ENCODE measurements around the gene BCLAF3.

BCLAF3 gene

DNA sequence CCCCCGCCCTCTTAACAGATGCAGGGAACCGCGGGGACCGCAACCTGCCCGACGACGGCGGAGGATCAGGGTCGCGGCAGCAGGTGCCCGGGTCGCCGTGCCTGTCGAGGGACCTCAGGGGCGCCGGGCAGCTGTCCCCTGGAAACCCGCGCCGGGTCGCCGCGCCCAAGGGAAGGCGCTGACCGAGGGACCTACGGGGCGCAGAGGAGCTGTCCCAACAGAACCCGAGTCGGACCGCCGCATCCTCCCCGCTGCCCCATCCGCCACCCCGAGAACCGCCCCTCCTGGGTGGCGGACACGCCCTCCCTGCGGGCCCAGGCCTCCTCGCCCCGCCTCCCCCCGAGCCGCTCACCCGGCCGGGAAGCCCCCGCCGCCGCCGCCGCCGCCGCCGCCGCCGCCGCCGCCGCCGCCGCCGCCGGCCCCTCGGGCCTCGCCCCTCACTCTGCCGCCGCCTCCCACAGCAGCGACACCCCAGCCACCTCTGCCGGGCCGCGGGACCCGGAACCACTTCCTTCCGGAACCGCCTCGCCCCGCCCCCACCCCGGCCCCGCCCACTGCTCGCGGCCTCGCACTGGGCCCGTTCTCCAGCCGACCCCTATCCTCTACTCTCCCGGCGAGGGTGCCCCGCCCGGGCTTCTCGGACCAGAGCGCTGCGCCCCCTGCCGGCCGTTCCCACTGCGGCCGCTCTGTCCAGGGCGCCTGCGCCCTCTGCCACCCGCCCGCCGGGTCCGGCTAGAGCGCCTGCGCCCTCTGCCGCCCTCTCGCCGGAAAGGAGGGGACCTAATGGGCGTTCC lies at the start of gene BCLAF3:
TSS of gene BCLAF3 (minus strand) at position 506 of the 794 bp plus-strand sequence. CDS start 20,797 bp downstream, outside the sequence.
- no peak for FAIRE-seq

DNA sequence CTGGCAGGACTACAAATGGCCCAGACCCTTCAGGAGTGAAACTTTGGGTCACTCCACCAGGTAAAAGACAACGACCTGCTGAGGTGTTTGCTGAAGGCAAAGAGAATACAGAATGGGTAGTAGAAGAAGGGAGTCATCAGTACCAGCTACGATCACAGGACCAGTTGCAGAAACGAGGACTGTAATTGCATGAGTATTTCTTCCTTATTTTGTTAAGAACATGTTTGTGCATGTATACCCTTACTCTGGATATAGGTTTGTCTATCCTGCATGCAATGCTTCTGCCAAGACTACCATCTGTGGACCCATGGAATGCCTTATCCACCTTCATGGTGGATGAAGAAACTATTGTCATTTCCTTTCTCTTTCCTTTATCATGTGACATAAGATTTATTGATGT lies 48.1 kb upstream of the BCLAF3 start:
- no peak for FAIRE-seq

DNA sequence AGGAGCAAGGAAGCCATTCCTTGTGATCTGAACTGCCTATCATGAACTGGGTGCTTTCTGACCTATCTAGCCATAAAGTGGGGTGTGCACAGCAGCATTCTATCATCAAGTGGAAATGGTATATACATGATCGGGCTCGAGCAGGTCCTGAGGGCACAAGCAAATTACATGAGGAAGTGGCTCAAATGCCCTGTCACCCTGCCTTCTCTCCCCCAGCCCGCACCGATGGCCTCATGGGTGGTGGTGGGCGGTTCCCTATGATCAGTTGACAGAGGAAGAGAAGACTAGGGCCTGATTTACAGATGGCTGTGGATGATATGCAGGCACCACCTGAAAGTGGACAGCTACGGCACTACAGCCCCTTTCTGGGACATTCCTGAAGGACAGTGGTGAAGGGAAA lies 46.3 kb upstream of the BCLAF3 start:
- no peak for FAIRE-seq

DNA sequence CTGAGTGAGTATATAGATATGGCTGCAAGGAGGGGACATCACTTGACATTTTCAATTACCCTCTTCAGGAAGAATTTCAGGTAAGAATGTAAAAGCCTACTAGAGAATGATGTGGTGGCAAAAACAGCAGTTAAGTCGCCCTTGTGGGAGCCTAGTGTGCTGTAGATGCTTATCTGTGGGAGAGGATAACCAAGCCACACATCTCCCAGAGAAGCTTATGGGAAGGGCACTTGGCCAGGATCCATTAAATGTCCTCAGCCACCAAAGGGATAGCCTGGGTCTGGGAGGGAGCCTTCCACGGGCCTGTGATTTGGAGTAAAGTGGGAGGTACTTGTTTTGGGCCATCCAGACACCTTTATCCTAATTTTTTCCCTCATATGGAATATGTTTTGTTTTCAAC lies 41.3 kb upstream of the BCLAF3 start:
- no peak for FAIRE-seq

DNA sequence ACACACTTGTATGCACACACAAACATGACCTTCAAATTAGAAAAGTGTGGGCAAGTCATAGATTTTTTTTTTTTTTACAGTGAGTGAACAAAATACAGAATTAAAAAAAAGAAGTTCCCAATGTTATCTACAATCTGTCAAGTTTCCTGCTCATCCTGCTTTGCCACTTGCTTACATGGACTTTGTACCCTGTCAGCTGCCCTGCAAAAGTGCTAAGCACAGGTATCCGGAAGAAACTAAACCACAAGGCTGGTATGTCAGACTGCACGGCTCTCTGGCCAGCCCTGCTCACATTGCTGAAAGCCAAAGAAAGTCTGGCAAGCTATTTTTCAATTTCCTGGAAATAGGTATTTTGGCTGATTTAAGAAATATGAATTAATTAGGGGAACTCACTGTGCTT lies 38.9 kb upstream of the BCLAF3 start:
- no peak for FAIRE-seq

DNA sequence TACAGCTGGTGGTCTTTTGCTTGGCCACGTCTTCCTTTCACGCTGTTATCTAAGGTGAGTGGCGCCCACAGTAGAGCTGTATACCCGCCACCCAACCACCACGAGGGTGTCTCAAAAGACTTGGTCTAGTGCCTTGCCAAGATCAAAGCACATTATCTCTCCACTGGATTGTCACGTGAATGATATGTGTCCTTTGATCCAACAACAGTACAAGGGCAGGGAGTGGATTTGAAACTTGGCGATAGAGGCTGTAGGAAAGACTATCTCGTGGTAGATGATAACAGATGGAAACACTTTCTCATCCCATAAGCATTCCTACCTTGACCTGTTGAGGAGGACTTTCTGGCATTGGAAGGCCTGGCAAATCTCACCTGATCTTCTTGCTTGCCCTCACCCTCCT lies 37.7 kb upstream of the BCLAF3 start:
- FAIRE-seq: no peak

DNA sequence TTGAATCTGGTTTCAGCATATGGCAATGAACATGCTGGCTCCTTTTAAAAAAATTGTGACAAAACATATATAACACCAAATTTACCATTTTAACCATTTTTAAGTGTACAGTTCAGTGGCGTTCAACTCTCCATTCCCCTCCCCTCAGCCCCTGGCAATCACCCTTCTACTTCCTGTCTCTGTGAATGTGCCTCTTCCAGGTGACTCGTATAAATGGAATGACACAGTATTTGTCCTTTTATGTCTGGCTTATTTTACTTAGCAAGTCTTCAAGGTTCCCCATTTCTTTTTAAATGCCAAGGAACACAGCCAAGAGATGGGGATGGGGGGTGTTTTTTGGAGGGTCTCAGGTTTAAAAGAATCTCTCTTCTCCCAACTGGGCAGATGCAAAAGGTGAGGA lies 35.4 kb upstream of the BCLAF3 start:
- no peak for FAIRE-seq

DNA sequence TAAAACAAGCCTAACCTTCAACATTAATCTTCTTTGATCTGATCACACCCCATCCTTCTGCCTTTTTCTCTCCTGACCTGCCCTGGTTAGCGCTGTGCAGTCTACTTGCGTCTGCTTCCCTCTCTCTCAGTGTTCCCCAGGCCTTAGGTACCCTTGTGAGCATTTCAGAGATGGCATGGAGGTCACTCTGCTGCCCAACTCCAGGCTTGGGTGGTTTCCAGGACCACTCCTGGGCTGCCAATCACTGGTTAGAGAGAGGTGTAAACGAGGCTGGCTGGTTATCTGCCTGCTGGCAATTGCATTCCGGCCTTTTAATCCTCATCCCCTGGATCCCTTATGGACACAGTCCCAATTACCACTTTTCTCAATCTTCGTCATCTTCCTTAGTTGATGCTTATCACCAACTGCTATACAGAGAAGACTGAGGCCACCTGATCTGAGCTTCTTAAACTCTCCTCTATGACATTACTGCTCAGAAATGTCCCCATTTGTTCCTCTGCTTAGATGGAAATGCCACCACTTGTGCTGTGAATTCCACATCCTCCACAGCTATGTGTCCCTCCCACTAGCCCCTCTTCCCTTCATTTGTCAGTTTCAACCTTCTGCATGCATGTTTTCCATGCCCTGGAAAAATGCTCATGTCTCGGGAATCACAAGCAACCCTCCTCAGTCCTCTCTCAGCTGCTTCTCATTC lies 29.0 kb upstream of the BCLAF3 start:
- no peak for FAIRE-seq

DNA sequence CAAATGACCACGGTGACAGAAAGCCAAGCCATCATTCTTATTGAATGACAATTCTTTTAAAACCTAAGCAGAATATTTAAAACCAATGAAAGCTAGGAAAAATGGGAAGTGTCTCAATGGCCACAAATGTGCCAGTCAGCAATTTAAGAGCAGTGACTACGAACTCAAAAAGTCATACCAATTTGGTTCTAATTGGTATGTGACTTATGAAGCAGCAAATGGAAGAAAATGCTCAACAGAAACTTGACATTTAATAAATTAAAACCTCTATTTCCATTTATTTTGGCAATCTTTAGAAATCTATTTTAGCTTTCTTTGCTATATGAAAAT lies 25.7 kb upstream of the BCLAF3 start:
- no peak for FAIRE-seq

DNA sequence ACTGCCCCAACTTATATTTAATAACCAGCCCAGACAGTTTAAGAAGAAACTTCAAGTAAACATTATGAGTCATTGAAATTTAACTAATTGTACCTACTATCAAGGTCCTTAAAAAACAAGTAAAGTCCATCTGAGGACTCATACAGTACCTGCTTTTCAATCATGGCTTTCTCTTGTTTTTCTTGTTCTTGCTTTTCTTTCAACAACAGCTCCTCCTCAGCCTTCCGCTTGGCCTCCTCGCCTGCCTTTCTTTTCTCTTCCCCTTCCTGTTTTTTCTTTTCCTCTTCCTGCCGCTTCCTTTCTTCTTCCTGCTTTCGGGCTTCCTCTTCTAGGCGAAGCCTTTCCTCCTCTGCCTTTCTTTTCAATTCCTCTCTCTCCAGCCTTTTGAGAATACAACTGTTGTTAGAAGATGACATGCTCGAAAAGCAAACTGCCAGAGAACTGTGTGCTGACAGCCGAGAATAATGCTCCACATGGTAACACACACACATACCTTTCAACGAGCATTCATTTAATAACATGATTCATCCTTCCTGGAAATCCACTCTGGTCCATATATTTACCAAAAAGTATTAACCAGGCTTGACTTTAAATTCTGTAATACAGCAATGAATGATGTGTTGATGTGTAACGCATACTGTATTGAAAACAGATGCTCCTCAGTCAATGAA lies 25.2 kb upstream of the BCLAF3 start:
- no peak for FAIRE-seq

DNA sequence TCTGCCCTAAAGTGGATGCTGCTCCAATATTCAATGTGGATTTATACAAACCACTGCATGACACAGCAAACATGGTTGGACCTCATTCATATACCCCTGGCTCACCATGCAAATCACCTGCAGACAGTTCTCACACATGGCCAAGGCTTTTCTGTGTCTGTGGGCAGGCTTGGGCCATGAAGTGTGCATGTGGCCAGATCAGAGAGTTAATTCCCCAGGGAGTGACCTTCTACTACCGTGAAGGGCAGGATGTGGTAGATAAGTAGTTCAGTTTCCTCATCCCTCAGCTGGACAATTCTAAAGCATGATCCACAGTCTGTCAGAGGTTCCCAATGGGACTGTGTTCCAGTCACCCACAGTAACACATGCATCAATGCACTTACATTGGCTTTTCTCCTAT lies 24.6 kb upstream of the BCLAF3 start:
- no peak for FAIRE-seq

DNA sequence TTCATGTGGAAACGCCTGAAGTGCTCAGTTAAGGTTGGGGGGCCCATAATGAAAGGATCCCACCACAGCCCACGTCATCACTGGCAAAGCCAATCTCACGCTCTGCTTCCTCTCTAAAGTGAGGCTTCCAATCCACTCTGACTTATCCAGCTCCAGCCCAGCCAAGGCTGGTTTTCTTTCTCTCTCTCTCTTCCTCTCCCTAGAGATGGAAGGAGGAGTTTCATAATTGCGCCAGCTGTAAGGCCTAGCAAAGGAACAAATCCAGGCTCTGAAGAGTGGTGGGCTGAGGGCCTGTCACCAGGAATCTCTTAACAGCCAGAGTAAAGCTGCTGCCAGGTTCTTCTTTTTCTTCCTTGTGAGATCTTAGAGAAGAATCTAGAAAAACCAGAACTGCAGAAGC lies 20.7 kb upstream of the BCLAF3 start:
- no peak for FAIRE-seq

DNA sequence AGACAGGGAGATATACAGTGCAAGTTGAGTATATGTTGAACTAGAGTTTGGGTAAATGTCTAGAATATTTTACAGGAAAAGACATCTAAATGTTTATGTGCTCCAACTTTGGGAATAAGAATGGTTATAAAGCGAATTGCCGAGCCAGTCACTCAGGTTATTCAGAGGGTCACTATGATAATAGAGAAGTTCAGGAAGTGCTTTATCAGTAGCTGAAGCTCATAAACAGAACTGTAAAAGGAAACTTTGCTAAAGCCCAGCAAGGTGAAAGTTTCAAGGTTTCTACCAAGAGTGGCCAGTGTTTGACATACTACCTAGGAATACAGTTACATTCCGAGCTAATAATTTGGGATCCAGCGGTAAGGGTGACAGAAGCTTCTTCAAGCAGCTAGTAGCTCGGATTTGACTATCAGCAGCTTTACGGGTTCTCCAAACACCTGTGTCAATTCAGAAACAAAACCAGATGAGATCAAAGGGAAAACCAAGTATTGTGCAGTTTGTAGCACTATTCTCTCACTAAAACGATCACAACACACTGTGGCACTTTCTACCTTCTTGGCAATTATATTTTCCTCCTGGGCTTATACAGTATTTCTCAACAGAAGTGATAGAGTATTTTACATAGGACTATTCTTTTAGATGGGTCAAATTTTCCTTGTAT lies 17.2 kb upstream of the BCLAF3 start:
- FAIRE-seq: no peak

DNA sequence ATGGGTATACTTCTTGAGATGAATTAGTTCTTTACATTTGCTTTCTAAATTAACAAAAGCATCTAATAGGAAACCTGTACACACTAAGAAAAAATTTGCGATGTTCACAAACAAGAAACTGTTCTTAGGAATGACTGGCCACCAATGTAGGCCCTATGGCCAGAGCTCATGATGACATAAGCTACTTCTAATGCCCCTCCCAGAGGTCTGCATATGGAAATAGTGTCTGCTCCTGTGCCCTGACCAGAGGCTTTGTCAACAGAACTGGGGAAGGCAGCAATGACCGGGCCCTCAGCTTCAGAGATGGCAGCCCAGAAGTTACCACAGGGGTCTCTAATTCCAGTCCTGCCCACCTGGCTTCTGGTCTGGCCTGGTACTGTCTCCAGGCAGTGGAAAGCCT lies 15.0 kb upstream of the BCLAF3 start:
- FAIRE-seq: no peak

DNA sequence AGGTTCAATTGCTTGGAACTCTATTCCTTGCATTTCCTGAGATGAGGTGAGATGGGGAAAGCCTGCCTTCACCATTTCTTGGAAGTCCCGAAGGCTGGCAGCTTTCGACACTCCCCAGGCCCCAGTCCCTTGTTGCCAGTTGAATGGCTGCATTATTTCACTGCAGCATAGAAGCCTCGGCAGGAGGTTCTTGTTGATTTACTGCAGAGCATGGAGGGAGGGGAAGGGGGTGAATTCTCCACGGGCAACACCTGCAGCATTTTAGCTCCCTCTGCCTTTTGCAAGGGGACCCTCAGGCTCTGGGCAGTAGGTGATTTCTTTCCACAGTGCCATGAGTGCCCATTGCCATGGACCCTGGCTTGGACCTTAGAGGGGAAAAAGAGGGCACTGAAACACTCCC lies 10.7 kb upstream of the BCLAF3 start:
- no peak for FAIRE-seq

DNA sequence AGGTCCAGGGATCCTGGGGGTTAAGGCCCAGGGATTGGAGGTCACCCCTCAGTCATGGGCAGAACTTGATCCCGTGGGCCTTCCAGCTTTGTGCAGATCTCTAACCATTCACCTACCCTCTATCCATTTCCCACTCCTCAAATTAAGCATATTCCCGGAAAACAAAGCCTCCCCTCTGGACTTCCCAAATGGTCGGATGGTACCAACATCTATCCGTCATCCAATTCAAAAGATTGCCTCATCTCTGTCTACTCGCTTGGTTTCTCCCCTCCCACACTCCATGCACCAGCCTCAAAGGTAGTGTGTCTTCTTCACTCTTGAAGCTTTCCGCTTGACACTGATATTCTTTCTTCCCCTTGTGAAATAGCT lies 473 bp upstream of the BCLAF3 start:
- FAIRE-seq: no peak

DNA sequence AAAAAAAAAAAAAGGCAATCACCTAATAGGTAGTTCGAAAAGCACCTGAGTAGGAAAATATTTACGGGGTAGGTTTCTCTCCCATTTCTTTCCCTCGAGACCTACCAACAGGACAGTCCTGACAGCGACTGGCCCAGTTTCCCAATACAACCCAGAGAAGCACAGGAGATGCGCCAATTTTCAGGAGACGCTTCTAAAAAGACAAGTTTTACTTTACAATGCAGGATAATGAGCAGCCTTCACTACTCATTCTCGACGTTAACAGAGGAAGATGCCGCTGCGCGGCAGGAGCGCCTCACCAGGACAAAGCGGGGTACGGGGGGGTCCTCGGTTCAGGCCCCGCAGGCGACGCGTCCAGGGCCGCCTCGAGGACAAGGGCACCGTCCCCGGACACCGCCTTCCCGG lies 708 bp downstream of the BCLAF3 start:
- no peak for FAIRE-seq

DNA sequence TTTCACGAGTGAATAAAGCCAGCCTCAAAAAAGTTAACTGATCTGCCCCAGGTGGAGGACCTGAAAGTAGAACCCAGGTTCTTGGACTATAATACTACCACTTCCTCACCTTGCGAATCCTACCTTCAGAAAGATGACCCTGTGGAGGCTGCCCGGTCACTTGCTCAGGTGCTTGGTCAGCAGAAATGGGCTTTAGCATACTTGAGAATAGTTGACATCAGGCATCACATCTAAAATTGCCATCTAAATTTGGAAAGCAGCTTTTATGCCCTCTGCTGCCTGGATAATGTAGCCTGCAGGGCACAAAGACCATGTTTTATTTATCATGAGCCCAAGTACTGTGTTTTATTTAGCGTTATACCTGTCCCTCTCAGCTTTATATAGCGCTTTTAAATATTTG lies 3.0 kb downstream of the BCLAF3 start:
- no peak for FAIRE-seq

DNA sequence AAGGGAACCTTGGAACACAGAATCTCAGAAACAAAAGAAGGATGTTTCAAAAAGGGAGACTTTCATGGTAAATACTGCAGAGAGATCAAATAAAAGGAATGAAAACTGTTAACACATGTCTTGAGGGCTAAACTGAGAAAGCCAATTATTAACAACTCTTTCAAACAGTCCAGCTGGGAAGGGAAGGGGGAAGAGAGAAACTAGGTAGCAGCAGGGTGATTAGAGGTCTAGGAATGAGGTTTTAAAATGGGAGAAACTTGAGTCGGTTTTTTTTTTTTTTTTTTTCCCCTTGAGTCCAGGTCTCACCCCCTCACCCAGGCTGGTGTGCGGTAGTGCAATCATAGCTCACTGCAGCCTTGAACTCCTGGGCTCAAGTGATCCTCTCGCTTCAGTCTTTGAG lies 4.3 kb downstream of the BCLAF3 start:
- FAIRE-seq: no peak

DNA sequence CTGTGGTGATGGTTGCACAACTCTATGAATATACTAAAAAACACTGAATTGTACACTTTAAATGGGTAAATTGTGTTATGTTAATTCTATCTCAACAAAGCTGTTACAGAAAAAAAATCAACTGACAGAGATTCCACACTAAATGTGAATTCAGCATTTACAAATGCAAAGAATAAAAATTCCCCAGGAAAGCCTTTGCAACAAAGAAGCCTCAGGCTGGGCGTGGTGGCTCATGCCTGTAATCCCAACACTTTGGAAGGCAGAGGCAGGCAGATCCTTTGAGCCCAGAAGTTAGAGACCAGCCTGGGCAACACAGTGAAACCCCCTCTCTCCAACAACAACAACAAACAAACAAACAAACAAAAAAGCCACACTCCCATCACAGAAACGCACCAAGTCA lies 8.9 kb downstream of the BCLAF3 start:
- no peak for FAIRE-seq

DNA sequence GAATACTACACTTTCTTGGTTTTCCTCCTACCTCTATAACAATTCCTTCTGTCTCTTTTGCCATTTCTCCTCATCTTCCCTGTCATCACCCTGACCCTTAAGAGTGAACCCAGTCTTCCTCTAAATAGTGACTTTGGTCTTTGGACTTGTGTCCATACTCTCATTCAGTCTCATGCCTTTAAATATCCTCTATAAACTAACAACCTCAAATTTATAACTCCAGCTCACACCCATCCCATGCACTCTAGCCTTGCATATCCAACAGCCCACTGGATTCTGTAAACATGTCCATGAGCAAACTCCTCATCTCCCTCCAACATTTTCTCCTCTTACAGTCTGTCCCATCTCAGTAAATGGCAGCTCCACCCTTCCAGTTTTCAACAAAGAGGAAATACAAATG lies 15.0 kb downstream of the BCLAF3 start:
- FAIRE-seq: no peak

DNA sequence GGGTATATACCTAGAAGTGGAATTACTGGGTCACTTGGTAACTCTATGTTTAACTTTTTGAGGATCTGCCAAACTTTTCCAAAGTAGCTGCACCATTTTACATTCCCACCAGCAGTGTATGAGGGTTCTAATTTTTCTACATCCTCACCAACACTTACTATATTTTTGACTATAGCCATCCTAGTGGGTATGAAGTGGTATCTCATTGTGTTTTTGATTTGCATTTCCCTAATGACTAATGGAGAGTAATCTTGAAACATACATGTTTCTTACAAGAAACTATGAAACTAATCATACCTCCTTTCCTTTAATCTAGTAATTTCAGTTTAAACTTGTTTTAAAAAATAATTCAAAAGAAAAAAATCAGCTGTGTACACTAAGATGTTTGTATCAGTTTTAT lies 17.9 kb downstream of the BCLAF3 start:
- no peak for FAIRE-seq

DNA sequence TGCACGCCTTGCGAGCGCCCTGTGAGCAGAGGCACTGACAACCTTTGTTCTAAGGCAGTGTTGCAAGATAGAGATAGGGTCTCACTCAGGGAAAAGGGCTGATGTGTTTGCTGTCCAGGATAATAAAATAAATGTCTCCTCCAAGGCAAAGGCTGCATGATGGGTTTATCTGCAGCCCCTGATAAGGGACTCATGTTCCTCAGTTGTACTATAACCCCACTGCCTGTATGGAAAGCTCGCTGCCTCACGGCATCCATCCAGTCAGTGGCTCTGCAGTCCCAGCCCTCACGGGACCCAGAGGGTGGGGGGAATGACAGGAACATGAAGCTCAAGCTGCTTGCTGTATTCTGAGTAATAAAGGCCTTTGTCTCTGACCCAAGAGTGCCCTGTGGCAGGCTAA lies 22.6 kb downstream of the BCLAF3 start:
- FAIRE-seq: no peak

DNA sequence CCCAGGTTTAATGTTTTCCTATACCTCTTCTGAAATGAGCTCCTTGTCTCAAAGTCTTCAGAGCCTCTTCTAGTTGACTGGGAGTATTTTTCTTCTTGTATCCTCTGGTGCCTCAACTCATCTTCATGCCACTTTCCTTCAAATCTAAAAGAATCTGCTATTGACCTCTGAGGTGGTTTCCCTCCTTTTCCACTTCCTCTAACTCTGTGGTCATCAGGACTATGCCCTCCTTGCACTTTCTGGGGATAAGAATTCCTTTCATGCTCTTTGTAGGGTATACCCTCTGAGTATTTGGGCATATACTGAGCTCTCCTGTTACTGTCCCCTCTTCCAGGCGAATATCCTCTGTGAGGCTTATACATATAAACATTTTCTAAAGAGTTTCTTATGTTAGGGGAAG lies 24.8 kb downstream of the BCLAF3 start:
- FAIRE-seq: no peak

Measured in endometrium (tissue), 2 donors.